HepG2 (cell line): Measurements from ENCODE around the gene POC1B. TPM values are rescaled to one million over a fixed set of nuclear protein-coding genes. Genes with fewer than 3 reads are reported as not detected.

Source experiments
- ATAC-seq: fragments of 200-7000 bp; cut with Tn5 transposase; 3 replicates; pipeline ENCODE4 v1.9.1; 2020; ENCODE audit warnings: mild to moderate bottlenecking, moderate library complexity
- BruUV-seq: library from RNA; stranded (reverse); fragments of 400-500 nt; replicated peaks from 2 replicates; lab custom pipeline; 2021; lab: Mats Ljungman, UMichigan
- CTCF ChIA-PET: fragments of 300-600 bp; formaldehyde crosslinking; extraction: SDS; loops from one replicate; lab custom pipeline; 2021; ENCODE audit warnings: low total read pairs, inconsistent platforms, low intra/inter-chr PET ratio; lab: Yijun Ruan, JAX
- POLR2A ChIA-PET: fragments of 350-600 bp; sonication (Branson Sonifier 250); formaldehyde crosslinking; loops from one replicate; lab custom pipeline; 2020; ENCODE audit warnings: antibody characterized with exemption, inconsistent platforms; lab: Yijun Ruan, JAX
- DNase-seq: peaks from one replicate; pipeline ENCODE4 v3.0.0-alpha.2; 2015; ENCODE audit warnings: low spot score
- FAIRE-seq: peaks from 3 replicates; lab custom pipeline; 2011; peaks lifted over from hg19 to GRCh38; lab: Jason Lieb, UNC
- H2AFZ ChIP-seq: one replicate; pipeline ENCODE4 v1.6.1; 2011; ENCODE audit warnings: low read length, inconsistent platforms
- H3K27ac ChIP-seq: fragments of 300-600 bp; 3 replicates; pipeline ENCODE4 v1.8.0; 2011; ENCODE audit warnings: mixed run types, mild to moderate bottlenecking, mixed read lengths, low read length, inconsistent platforms; ENCODE audit not compliant: insufficient read depth; ENCODE audit errors: extremely low read length
- H3K27me3 ChIP-seq, 2 experiments: fragments of 200-600 bp in 1 of 2; 2 replicates in 1 of 2; 3 replicates in 1 of 2; pipeline versions ENCODE4 v1.6.0 to v1.8.0; 2011; ENCODE audit warnings: low read length in 2 of 2, mild to moderate bottlenecking in 2 of 2, moderate library complexity in 2 of 2, inconsistent platforms in 1 of 2; ENCODE audit not compliant: insufficient read depth in 2 of 2, control insufficient read depth in 1 of 2
- H3K36me3 ChIP-seq, 2 experiments: fragments of 200-600 bp in 1 of 2; replicated peaks in 1 of 2; 2 replicates in 1 of 2; 3 replicates in 1 of 2; pipeline versions ENCODE4 v1.5.1 to v1.8.0; 2011; ENCODE audit warnings: low read length in 2 of 2, inconsistent platforms in 1 of 2; ENCODE audit not compliant: insufficient read depth in 2 of 2, control insufficient read depth in 1 of 2
- H3K4me1 ChIP-seq: 2 replicates; pipeline ENCODE4 v1.5.1; 2012; ENCODE audit warnings: low read length, inconsistent platforms; ENCODE audit not compliant: insufficient read depth
- H3K4me2 ChIP-seq: 2 replicates; pipeline ENCODE4 v1.6.0; 2011; ENCODE audit warnings: low read depth, low read length, inconsistent platforms
- H3K4me3 ChIP-seq, 3 experiments: fragments of 200-600 bp in 1 of 3; sonication (generic), shearing (Covaris generic) in 1 of 3; replicated peaks in 1 of 3; 2 replicates each; pipeline ENCODE4 v1.5.1; 2011 to 2016; ENCODE audit warnings: low read length in 3 of 3, inconsistent platforms in 2 of 3, low read depth in 2 of 3, mild to moderate bottlenecking in 2 of 3, control low read depth in 1 of 3, mixed read lengths in 1 of 3; ENCODE audit not compliant: insufficient read depth in 1 of 3
- H3K79me2 ChIP-seq: one replicate; pipeline ENCODE4 v1.6.1; 2011; ENCODE audit warnings: low read length, inconsistent platforms; ENCODE audit not compliant: insufficient read depth
- H3K9ac ChIP-seq: 2 replicates; pipeline ENCODE4 v1.6.0; 2011; ENCODE audit warnings: mild to moderate bottlenecking, low read depth, low read length, inconsistent platforms; ENCODE audit not compliant: insufficient read depth
- H3K9me3 ChIP-seq: 2 replicates; pipeline ENCODE4 v1.5.1; 2012; ENCODE audit warnings: mild to moderate bottlenecking, low read length
- H4K20me1 ChIP-seq: 2 replicates; pipeline ENCODE4 v1.6.0; 2011; ENCODE audit warnings: inconsistent platforms, mild to moderate bottlenecking, low read length, moderate library complexity; ENCODE audit not compliant: insufficient read depth
- GABPB1 ChIP-seq: IDR thresholded peaks from 2 replicates; pipeline ENCODE4 v1.6.1; 2016; ENCODE audit warnings: mild to moderate bottlenecking, missing genetic modification reagents, moderate library complexity, missing compliant biosample characterization
- NFIC ChIP-seq: IDR thresholded peaks from 2 replicates; pipeline ENCODE4 v1.6.1; 2012; ENCODE audit warnings: mild to moderate bottlenecking, low read length, inconsistent platforms
- PLSCR1 ChIP-seq: sonication (generic); formaldehyde crosslinking; IDR thresholded peaks from 2 replicates; pipeline ENCODE4 v1.5.0; 2020; ENCODE audit warnings: missing genetic modification reagents, mild to moderate bottlenecking, borderline replicate concordance
- RNF219 ChIP-seq: sonication (generic); formaldehyde crosslinking; IDR thresholded peaks from 2 replicates; pipeline ENCODE4 v1.5.0; 2020; ENCODE audit warnings: mild to moderate bottlenecking, missing genetic modification reagents
- SMARCC2 ChIP-seq: fragments of 450-650 bp; IDR thresholded peaks from 2 replicates; pipeline ENCODE4 v1.6.1; 2017; ENCODE audit warnings: antibody characterized with exemption, mild to moderate bottlenecking
- SP1 ChIP-seq, 2 experiments: fragments of 450-650 bp in 1 of 2; sonication (generic) in 1 of 2; formaldehyde crosslinking in 1 of 2; IDR thresholded peaks; 2 replicates each; pipeline versions ENCODE4 v1.4.0 to v1.6.1; 2016 to 2020; ENCODE audit warnings: missing genetic modification reagents in 1 of 2
- SP140L ChIP-seq: sonication (generic); formaldehyde crosslinking; IDR thresholded peaks from 2 replicates; pipeline ENCODE4 v1.4.0; 2020; ENCODE audit warnings: missing genetic modification reagents, borderline replicate concordance
- SRY ChIP-seq: sonication (generic); formaldehyde crosslinking; IDR thresholded peaks from 2 replicates; pipeline ENCODE4 v1.8.0; 2022; ENCODE audit warnings: mild to moderate bottlenecking, missing genetic modification reagents
- ZBTB44 ChIP-seq: sonication (generic); formaldehyde crosslinking; IDR thresholded peaks from 2 replicates; pipeline ENCODE4 v1.4.0; 2020; ENCODE audit warnings: missing genetic modification reagents
- ZFY ChIP-seq: sonication (generic); formaldehyde crosslinking; IDR thresholded peaks from 2 replicates; pipeline ENCODE4 v1.4.0; 2020; ENCODE audit warnings: missing genetic modification reagents
- ZNF121 ChIP-seq: sonication (generic); formaldehyde crosslinking; IDR thresholded peaks from 2 replicates; pipeline ENCODE4 v1.5.0; 2020; ENCODE audit warnings: mild to moderate bottlenecking, missing genetic modification reagents
- ZNF160 ChIP-seq: sonication (generic); formaldehyde crosslinking; IDR thresholded peaks from 2 replicates; pipeline ENCODE4 v1.8.0; 2022; ENCODE audit warnings: mild to moderate bottlenecking, inconsistent platforms, missing genetic modification reagents
- ZNF639 ChIP-seq: conservative IDR thresholded peaks from 2 replicates; pipeline ENCODE4 v1.6.1; 2018; ENCODE audit warnings: missing genetic modification reagents
- WGBS: methylation state at CpG from one replicate; pipeline ENCODE4 v1.1.6; 2017; ENCODE audit warnings: low lambda C conversion rate; 5-methylcytosine and 5-hydroxymethylcytosine counted together
- in situ Hi-C: cut with HindIII; loops from 2 replicates; pipeline ENCODE4 v1.10.0; 2017; ENCODE audit warnings: low pct_unique_long_range_greater_than_20kb; ENCODE audit not compliant: extremely low pct_ligation_motif_present
- intact Hi-C: fragments of 100-400 bp; cut with micrococcal nuclease; formaldehyde crosslinking; loops from one replicate; pipeline ENCODE4 v1.10.0; 2022; ENCODE audit not compliant: unreplicated experiment
- polyA plus RNA-seq, 8 experiments: library from polyadenylated mRNA; depleted of rRNA in 3 of 8; stranded (reverse) in 7 of 8; unstranded in 1 of 8; fragments of >200 nt; fragmentation: Illumina TruSeq in 4 of 8; extraction: Trizol in 4 of 8; gene quantifications; 2 replicates each; pipeline versions ENCODE4 v1.2.1 to v1.2.3, GENCODE V29; 2011 to 2016; ENCODE audit warnings: low read depth in 4 of 8, missing spikeins in 1 of 8, mixed read lengths in 1 of 8; ENCODE audit not compliant: insufficient read depth in 1 of 8
- total RNA-seq, 5 experiments: library from RNA; depleted of rRNA; stranded (reverse); fragments of >200 nt; fragmentation: Illumina TruSeq; extraction: Trizol; gene quantifications; 2 replicates each; pipeline ENCODE4 v1.2.3, GENCODE V29; 2016; ENCODE audit warnings: low read depth in 1 of 5

POC1B gene
- total and polyA plus RNA-seq, 2 of the 13 experiments (the other 11 are each of a cell fraction or from before 2014, with no cell fraction given) = 9.3 to 11.0 TPM

GRCh38 chr12:89556976-89557375 is 31.1 kb upstream of the POC1B start:
- H3K4me3 ChIP-seq = no peak overlapping the region
- no peak overlapping the region for H3K4me2 ChIP-seq
- no peak for FAIRE-seq
- TF ChIP-seq ZNF160 (CRISPR knock-in tag) (no peak), SP140L (no peak), ZFY (no peak), SMARCC2 (no peak), PLSCR1 (no peak), ZBTB44 (CRISPR knock-in tag) (no peak), GABPB1 (no peak), RNF219 (CRISPR knock-in tag) (no peak), NFIC (no peak), ZNF121 (CRISPR knock-in tag) (no peak), SP1 (IDR thresholded peaks at IDR 0.05) (no peak), SP1 (CRISPR knock-in tag; IDR thresholded peaks at IDR 0.05) (no peak), ZNF639 (CRISPR knock-in tag) (no peak), SRY (no peak)
- in situ Hi-C loops (no loop called here), intact Hi-C loops (no loop called here)
- CTCF ChIA-PET = no interaction called here
- POLR2A ChIA-PET = no interaction called here
- no peaks in the 10 kb centered on the region for H3K27me3 ChIP-seq
- no peak for ATAC-seq
- H3K27ac ChIP-seq = no peak overlapping the region
- H3K4me1 ChIP-seq = no peaks in the 10 kb centered on the region
- WGBS = 53% methylated on average over 2 of the region's 2 CpGs
- no TSS peak for BruUV-seq
- peak; percentile 9 for DNase-seq
- no peak overlapping the region for H2AFZ ChIP-seq
- H4K20me1 ChIP-seq = no peaks in the 10 kb centered on the region
- H3K9me3 ChIP-seq = no peaks in the 10 kb centered on the region
- no peak overlapping the region for H3K9ac ChIP-seq
- no peaks in the 10 kb centered on the region for H3K36me3 ChIP-seq
- no peaks in the 10 kb centered on the region for H3K79me2 ChIP-seq
